GM19468 (cell line): Measurements from ENCODE around the gene MIER2.

Source experiments
- ATAC-seq: cut with Tn5 transposase; IDR thresholded peaks from one replicate; pipeline ENCODE4 v1.9.1; 2021; ENCODE audit warnings: mild to moderate bottlenecking, moderate library complexity, moderate number of reproducible peaks; ENCODE audit not compliant: unreplicated experiment; ENCODE audit errors: extremely low read depth

Gene MIER2

DNA sequence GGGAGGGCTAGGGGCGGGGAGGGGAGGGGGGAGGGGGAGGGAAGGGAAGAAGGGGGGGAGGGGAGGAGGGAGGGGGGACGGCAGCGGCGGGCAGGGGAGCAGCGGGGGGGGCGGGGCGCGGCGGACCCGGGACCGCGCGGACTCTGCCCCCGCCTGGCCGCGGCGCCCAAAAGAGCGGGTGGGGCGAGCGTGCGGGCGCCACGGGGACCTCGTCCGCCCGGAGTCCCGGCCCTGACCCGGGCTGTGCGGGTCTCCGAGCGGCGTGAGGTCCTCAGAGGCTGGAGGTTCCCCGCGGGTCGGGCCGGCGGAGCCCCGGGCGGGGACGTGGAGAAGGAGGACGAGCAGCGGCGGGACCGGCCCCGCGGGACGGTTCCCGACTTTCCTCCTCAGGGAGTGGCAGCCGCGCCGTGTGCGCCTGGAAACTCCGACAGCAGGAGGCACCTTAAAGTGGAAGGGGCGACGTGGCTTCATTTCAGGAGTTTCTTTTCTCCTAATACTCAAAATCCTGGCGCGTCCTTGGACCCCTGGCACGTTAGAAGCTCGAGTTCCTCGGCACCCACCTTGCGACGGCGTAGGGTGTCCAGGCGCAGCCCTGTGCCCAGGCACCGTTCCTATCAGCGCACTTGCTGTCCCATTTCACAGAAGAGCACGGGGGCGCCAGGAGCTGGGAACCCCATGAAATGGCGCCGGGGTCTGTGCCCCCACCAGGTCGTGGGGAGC lies 52.9 kb downstream of the MIER2 start:
- ATAC-seq, result no peak

DNA sequence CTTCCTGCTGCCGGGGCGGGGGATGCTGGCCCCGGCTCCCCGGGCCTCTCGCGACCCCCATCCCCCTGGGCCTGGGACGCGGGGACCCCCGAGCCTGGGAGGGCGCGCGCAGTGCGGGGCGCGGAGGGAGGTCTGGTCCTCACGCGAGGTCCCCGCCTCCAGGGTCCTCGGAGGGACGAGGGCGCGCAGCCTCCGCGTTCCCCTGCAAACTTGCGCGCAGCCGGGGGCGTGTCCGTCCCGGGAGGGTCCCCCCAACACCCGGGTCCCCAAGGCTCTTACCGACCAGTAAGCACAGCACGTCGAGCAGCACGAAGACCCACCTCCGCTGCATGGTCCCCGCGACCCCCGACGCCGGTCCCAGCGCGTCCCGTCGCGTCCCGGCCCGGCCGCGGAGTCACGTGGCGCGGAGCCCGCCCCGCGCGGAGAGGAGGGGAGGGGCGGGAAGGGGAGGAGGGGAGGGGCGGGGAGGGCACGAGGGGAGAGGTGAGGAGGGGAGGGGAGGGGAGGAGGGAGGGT lies 53.5 kb downstream of the MIER2 start, which contains the start of gene PLPP2:
PLPP2 (minus strand) TSS at position 398 of the 516 bp plus-strand sequence; CDS start at position 331, 67 bp downstream.
- no peak for ATAC-seq

DNA sequence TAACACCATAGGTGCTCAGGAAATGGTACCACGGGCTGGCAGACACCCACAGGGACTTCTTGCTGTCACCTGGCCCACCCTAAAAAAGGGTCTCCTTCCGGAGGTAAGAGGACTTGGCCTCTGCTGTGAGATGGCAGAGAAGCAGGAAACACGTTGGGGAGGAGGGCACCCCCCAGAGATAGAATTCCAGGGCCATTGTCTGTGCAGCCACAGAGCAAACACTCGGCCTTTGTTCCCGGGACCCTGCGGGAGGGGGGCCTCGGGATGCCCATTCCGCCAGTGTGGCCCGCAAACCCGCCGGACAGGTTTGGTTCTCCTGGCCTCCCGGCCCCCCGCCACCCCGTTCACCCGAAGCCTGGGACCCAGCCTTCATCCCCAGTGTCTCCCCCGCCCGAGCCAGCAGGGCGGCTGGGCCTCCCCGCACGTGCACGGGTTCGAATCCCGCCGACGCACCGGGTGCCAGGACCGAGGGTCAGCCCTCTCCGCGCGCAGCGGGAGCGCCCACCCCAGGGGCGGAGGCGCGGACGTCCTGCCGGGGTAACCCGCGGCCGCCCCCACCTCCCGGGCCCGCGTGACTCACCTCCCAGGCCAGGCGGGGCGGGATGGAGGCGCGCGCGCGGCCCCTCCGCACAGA lies 54.1 kb downstream of the MIER2 start:
- no peak for ATAC-seq

DNA sequence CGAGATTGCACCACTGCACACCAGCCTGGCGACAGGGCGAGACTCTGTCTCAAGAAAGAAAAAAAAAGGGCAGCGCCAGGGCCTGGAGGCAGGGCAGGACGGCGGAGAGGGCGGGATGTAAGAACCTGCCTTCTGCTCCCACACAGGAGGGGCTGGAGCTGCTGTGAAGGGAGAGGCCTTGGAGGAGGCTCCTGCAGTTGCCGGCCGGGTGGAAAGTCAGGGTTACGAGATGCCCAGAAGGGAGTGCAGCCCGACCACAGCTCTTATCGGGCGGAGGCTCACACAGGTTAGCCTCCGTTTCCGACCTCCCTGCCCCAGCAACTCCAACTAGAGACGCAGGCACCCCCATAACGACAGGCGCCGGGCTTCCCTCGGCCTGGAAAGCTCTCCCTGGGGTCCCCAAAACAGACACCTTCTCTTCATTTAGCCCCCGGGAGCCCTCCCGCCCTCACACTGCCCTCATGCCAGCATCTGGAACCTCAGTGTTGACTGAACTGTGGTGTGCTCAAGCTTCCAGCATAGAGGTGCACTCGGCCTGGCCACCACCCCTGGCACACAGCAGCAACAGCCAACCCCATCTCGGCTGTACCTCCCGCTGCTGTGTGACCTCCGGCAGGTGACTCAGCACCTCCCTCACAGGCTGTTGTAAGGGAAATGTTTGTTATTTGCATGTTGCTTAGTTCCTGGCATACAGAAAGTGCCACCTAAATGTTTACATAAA lies 54.8 kb downstream of the MIER2 start:
- ATAC-seq, result no peak

DNA sequence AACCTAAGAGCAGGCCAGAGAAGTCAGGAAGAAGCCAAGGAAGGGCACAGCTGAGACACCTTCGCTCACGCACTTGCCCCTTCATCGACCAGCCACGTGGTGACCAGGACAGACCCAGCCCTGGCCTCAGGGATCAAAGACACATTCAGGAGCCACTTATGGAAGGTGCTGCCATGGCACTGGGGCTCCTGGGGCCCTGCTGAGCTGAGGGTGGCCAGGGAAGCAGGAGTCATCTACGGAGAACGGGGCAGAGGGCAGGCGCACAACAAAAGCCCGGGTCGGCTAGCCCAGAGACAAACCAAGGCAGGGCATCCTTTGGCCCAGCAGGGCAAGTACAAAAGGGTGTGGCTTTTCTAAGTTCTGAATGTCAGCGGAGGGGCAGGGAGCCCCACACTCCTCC lies 55.7 kb downstream of the MIER2 start:
- no peak for ATAC-seq

DNA sequence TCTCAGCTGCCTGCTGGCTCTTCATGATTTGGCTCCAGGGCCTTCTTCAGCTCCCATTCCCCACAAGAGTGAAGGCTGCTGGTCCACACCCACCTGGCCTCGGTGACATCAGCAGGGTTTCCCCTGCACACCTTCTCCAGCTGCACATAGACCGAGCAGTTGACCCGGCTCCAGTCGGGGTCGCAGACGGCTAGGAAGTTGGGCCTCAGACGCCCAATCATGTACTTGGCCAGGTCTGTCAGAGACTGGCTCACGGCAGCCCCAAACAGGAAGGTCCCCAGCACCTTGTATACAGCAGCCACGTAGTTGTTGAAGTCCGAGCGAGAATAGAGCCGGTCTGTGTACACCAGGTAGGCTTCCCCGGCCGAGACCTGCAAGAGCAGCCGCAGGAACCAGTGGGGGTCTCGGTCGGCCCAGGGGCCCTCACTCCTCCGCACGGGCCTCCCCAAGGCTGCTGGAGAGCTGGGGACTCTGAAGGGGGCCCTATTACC lies 57.2 kb downstream of the MIER2 start:
- no peak for ATAC-seq

DNA sequence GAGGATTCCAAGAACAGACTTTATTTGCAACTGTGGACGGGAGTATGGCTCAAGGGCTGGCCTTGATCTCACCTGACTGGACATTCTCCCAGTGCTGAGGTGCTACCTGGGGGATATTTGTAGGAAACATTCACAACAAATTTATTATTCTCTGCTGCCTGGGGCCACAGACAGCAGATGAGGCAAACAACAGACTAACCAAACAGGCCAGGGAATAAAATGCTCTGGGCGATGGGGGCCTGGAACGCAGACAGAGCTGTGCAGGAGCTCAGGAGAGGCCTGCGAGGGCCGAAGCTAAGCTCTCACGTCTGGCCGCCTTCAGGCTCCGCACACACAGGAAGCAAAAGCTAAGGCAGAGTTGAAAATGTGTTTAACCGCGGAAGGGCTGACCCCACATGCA lies 61.2 kb downstream of the MIER2 start:
- ATAC-seq, result no peak

DNA sequence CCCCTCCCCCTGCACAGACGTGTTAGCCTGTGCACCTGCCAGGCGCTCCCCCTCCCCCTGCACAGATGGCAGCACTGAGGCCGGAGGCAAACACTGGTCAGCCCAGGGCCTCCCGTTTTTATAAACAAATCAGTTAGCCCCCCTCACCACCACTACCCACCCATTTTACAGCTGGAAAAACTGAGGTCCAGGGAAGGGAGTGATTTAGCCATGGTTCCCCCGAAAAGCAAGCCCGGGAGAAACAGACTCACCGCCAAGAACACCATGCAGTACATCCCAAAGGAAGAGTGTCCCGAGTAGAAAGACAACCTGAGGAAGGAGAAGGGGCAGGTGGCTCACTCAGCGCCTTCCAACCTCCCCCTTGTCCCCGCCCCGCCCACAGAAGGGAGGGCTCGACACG lies 62.1 kb downstream of the MIER2 start:
- ATAC-seq, result no peak

DNA sequence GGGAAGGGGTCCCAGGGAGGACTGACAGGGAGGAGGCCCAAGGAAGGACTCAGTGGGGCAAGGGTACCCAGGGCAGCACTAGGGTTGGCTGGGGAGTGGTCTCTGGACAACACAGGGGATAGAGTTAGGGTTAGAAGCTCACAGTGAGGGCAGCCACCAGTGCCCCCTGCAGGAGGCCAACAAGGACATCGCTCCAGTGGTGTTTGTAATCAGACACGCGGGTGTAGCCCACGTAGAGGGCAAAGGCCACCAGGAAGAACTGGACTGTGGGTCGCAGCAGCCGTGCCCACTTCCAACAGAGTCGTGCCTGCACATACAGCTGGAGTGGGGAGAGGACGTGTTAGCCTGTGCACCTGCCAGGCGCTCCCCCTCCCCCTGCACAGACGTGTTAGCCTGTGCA lies 62.6 kb downstream of the MIER2 start:
- no peak for ATAC-seq

DNA sequence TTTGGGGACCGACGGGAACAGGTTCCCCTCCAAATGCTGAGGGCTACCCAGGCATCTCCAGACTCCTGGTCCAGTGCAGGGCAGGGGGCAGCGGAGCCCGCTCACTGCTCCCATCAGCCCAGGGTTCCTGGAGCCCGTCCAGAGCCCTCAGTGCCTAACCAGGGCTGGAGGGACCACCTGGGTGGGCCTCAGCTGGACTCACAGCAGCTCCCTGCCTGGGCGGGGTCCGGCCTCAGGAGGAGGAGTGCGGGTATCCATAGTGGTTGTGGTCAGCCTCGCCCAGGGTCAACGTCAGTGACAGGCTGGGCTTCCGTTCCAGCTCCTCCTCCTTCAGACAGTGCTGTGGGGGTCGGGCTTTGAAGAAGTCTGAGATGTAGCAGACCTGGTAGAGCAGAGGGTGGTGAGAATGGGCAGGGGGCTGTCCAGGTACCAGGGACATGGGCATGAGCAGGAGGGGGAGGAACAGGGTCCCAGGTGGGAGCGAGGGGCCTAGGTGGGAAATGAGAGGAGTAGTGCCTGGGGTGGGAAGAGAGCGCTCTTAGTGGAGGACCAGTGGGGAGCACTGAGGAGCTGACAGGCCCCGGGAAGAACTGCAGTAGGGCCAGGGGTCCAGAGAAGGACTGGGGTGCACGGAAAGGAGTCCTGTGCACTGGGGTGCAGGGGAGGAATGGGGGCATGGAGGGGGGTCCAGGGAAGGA lies 63.3 kb downstream of the MIER2 start:
- ATAC-seq, result no peak

DNA sequence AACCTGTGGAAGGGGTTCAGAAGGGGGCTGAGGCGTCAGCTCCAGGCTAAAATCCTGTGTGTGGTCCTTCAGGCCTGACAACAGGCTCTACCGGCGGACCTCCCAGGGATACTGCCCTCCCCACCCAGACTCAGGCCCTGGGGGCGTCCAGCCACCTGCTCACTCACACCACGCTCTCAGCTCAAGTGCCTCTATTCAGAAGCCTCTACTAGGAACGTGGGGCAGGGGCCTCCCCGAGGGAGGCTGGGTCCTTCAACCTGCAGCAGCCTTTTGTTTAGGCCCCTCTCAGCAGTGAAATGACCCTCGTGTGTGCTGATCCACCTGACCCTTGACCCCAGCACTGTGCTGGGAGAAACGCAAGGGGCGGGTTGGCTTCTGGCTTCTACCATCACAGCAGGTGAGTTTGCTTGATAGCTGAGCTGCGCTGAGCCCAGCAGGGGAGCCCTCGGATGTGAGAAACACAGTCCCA lies 64.0 kb downstream of the MIER2 start:
- ATAC-seq, result no peak

DNA sequence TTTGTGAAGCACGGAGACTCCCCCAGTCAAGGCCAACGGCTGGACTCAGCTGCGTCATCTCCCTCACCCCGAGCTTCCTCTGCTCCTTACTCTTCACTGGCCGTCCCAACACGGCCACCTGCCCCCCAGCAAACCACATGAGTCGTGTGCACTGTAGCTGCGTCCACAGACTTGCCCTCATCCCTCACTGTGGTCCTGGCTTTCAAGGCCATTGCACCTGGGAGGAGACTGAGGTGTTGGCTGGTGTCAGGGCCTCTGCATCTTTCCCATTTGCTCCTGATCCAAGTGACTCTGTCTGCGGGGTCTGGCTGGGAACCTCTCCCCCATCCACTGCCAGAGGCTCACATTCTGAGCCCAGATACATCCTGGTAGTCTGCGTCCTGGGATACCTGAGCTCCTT lies 64.9 kb downstream of the MIER2 start:
- ATAC-seq, result no peak

DNA sequence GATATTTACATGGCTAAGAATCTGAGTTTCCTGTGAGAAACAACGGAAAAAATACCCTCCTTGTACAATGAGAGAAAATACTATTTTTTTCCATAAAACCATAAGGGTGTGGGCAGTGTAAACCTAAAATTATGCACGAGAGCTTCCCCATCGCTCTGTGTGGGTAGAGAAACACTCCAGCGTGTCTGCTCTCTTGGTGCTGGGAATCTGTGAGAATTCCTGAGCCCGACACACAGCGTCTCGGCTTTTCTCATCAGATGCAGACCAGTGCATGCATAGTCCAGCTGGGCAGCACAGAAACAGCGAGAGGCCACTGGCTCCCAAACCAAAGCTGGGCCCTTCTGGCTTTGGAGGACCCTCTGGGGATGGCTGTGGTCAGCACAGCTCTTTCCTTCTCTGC lies 65.4 kb downstream of the MIER2 start:
- ATAC-seq, result no peak

DNA sequence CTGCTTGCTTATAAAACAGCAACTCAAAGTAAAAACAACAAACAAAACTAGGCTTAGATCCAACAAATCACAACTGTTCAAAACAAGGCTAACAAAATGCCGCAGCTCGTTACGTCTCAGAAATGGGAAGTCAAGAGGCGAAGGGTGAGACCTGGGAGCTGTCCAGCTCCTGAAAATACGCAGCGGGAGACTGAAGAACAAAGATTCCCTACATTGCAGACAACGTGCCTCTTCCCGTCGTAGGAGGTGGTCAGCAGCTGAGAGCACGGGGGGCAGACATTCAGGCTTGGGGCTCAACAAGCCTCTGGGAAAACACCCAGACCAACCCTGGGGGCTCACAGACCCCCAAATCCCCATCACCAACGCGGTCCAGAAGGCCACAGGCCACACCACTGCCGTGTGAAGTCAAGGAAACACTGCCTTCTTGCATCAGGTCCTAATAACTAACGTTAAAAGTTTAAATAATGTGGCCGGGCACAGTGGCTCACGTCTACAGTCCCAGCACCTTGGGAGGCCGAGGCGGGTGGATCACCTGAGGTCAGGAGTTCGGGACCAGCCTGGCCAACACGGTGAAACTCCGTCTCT lies 66.9 kb downstream of the MIER2 start:
- ATAC-seq, result no peak

DNA sequence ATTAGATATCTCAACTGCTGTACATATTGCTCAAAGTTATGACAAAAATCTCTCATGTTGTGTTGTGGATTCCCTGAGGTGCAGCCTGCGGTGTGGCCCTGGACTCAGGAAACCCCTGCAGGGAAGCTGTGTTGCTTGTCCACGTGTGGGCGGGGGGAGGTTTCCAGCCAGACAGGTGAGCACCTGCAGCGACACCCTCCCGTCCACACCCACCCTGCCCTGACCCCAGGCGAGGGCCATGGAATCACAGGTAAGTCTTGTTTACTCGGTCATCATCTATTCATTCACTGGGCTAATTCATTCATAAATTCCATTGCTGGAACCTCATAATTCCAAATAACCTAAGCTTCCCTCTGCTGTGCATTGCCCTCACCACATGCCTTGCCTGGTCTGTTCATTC lies 67.5 kb downstream of the MIER2 start:
- no peak for ATAC-seq

DNA sequence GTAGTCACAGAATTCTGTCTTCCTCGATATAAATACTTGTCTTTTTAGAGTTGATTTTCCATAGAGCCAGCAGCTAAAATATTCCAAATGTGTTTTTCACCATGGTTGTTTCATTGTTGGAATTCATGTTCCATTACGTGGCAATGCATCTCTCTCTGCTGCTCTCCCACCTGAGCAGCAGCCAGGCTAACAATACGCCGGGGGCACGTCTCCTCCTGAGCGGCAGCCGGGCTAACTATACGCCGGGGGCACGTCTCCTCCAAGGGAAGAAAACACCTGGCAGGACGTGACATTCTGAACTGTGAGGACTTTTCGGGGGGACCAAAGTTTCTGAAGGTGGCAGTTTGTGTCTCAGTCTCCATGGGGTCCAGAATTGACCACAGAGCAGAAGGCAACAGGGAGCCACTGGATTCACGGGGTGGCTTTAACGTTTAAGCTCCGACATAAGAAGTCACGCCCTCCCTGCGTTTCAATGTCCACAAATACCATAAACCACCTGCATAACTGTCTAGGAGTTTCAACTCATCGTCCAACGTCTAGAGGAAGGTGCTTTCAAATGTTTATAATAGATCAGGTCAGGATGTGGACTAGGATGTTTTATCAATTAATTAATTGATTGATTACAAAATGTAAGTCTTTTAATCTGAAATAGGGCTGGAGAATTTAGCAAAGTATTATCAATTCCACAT lies 68.5 kb downstream of the MIER2 start:
- ATAC-seq, result no peak

DNA sequence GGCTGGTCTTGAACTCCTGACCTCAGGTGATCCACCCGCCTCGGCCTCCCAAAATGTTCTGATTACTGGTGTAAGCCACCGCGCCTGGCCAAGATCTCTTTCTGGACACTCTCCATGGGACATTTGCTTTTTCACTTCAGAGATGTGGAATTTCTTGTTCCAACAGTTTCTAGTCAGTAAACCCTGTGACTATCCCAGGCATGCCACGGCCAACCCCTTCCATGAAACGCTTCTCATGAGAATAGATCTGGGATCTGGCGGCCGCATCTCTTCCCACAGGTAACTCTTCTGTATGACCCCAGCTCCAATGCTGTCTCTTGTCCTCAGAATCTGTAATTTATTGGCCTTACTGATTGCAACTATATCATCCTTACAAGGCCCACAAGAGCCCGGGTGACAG lies 69.6 kb downstream of the MIER2 start:
- ATAC-seq, result no peak

DNA sequence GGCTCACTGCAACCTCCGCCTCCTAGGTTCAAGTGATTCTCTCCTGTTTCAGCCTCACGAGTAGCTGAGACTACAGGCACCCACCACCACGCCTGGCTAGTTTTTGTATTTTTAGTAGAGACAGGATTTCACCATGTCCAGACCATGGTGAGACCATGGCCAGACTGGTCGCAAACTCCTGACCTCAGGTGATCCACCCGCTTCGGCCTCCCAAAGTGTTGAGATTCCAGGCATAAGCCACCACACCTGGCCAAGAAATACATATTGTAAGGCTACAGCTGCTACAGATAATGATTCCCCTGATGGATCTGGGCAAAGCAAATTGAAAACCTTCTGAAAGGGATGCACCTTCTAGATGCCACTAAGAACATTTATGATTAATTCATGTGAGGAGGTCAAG lies 71.2 kb downstream of the MIER2 start:
- ATAC-seq, result no peak

DNA sequence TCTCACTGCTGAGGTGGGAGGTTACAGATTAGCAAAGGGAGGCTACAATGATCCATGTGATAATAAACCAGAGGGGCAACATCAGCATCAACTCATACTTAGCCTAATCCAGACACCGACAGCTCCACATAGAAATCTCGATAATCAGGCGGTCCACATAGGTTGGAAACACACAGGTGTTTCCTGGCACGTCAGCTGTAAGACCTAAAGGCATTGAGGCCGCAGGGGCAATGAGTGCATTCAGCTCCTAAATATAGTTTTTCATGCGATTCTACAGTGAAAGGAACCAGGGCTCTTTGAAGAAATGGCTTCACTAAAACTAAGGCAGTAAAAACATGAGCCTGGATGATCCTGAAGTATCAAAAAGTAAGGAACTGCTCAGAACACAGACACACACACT lies 72.7 kb downstream of the MIER2 start:
- ATAC-seq, result no peak
